ENCODE measurements around the gene DEF6.

DEF6 gene

GRCh38 chr6:35309611-35310264 lies 12.1 kb downstream of the DEF6 start:
- Histone ChIP-seq H3K4me2 (ENCODE audit: low read length) (no peak overlapping the region), H3K4me3 (ENCODE audit: low read length) (no peak overlapping the region), H3K4me1 (ENCODE audit: low read length) (peaks cover 7% of the 10 kb centered on the region), H3K27ac (ENCODE audit: low read length) (no peak overlapping the region), H3K9ac (ENCODE audit: low read length) (no peak overlapping the region), H3K79me2 (ENCODE audit: low read length) (no peaks in the 10 kb centered on the region), H3K27me3 (ENCODE audit: low read depth, low read length) (no peaks in the 10 kb centered on the region), H3K36me3 (replicated peaks; ENCODE audit: low read depth, low read length) (no peaks in the 10 kb centered on the region), H3K9me3 (ENCODE audit: insufficient read depth, low read length) (no peaks in the 10 kb centered on the region), H4K20me1 (ENCODE audit: insufficient read depth, low read length) (no peaks in the 10 kb centered on the region), H2AFZ (ENCODE audit: low read depth, low read length) (no peak overlapping the region)
- TF ChIP-seq CTCF (IDR thresholded peaks at IDR 0.05; ENCODE audit: low read depth, low read length), result no peak
- no peak for TF ChIP-seq EZH2phosphoT487 (IDR thresholded peaks at IDR 0.05; ENCODE audit: low read depth)

- Histone ChIP-seq H3K4me3 (ENCODE audit: low read length) (no peak overlapping the region), H3K36me3 (replicated peaks; ENCODE audit: low read depth, low read length) (no peaks in the 10 kb centered on the region), H3K9me3 (ENCODE audit: insufficient read depth, low read length) (no peaks in the 10 kb centered on the region), H3K4me2 (ENCODE audit: low read length) (no peak overlapping the region), H3K4me1 (ENCODE audit: low read length) (peaks cover 7% of the 10 kb centered on the region), H4K20me1 (ENCODE audit: insufficient read depth, low read length) (no peaks in the 10 kb centered on the region), H3K27me3 (ENCODE audit: low read depth, low read length) (no peaks in the 10 kb centered on the region), H3K79me2 (ENCODE audit: low read length) (no peaks in the 10 kb centered on the region), H2AFZ (ENCODE audit: low read depth, low read length) (no peak overlapping the region), H3K9ac (ENCODE audit: low read length) (no peak overlapping the region), H3K27ac (ENCODE audit: low read length) (no peak overlapping the region)
- TF ChIP-seq EZH2phosphoT487 (IDR thresholded peaks at IDR 0.05; ENCODE audit: low read depth) (no peak), CTCF (IDR thresholded peaks at IDR 0.05; ENCODE audit: low read depth, low read length) (no peak)
Measured at GRCh38 chr6:35310265-35310831, 12.7 kb downstream of the DEF6 start.

- no peaks in the 10 kb centered on the region for H4K20me1 ChIP-seq (ENCODE audit: insufficient read depth, low read length)
- peak overlapping the region; percentile 39 for H3K4me2 ChIP-seq (ENCODE audit: low read length)
- no peak for TF ChIP-seq EZH2phosphoT487 (IDR thresholded peaks at IDR 0.05; ENCODE audit: low read depth)
- TF ChIP-seq CTCF (IDR thresholded peaks at IDR 0.05; ENCODE audit: low read depth, low read length), result no peak
- H2AFZ ChIP-seq (ENCODE audit: low read depth, low read length), result peak overlapping the region; percentile 5; the same call in 1 of the 2 replicates
- H3K36me3 ChIP-seq (replicated peaks; ENCODE audit: low read depth, low read length), result no peaks in the 10 kb centered on the region
- H3K27ac ChIP-seq (ENCODE audit: low read length), result no peak overlapping the region
- H3K4me1 ChIP-seq (ENCODE audit: low read length), result peaks cover 7% of the 10 kb centered on the region
- H3K27me3 ChIP-seq (ENCODE audit: low read depth, low read length), result no peaks in the 10 kb centered on the region
- no peak overlapping the region for H3K9ac ChIP-seq (ENCODE audit: low read length)
- no peak overlapping the region for H3K4me3 ChIP-seq (ENCODE audit: low read length)
- no peaks in the 10 kb centered on the region for H3K79me2 ChIP-seq (ENCODE audit: low read length)
- H3K9me3 ChIP-seq (ENCODE audit: insufficient read depth, low read length), result no peaks in the 10 kb centered on the region
Measured at GRCh38 chr6:35311390-35312075, 13.9 kb downstream of the DEF6 start.

- Histone ChIP-seq H3K9me3 (ENCODE audit: insufficient read depth, low read length) (no peaks in the 10 kb centered on the region), H3K9ac (ENCODE audit: low read length) (no peak overlapping the region), H4K20me1 (ENCODE audit: insufficient read depth, low read length) (no peaks in the 10 kb centered on the region), H3K36me3 (replicated peaks; ENCODE audit: low read depth, low read length) (no peaks in the 10 kb centered on the region), H2AFZ (ENCODE audit: low read depth, low read length) (no peak overlapping the region), H3K27ac (ENCODE audit: low read length) (no peak overlapping the region), H3K4me1 (ENCODE audit: low read length) (peaks cover 7% of the 10 kb centered on the region), H3K79me2 (ENCODE audit: low read length) (no peaks in the 10 kb centered on the region), H3K4me3 (ENCODE audit: low read length) (no peak overlapping the region), H3K27me3 (ENCODE audit: low read depth, low read length) (no peaks in the 10 kb centered on the region), H3K4me2 (ENCODE audit: low read length) (no peak overlapping the region)
- TF ChIP-seq EZH2phosphoT487 (IDR thresholded peaks at IDR 0.05; ENCODE audit: low read depth) (no peak), CTCF (IDR thresholded peaks at IDR 0.05; ENCODE audit: low read depth, low read length) (no peak)
Measured at GRCh38 chr6:35312076-35312800, 14.6 kb downstream of the DEF6 start.
